Mucosa of descending colon (tissue), 3 donors: Measurements from ENCODE around the gene ZNF496. TPM values are rescaled to one million over a fixed set of nuclear protein-coding genes. Genes with fewer than 3 reads are reported as not detected.

Experiments
- ATAC-seq: fragments of 200-7000 bp; cut with Tn5 transposase; one replicate; pipeline ENCODE4 v1.9.1; 2020; ENCODE audit warnings: mild to moderate bottlenecking, moderate library complexity
- DNase-seq, 3 donors: peaks; one replicate each; pipeline ENCODE4 v3.0.0-alpha.2; 2020
- H3K36me3 ChIP-seq: fragments of 200-600 bp; one replicate; pipeline ENCODE4 v1.8.0; 2021; ENCODE audit warnings: low read depth, mild to moderate bottlenecking
- H3K4me1 ChIP-seq: fragments of 200-600 bp; one replicate; pipeline ENCODE4 v1.8.0; 2021; ENCODE audit warnings: low read depth, mild to moderate bottlenecking
- H3K4me3 ChIP-seq: fragments of 200-600 bp; one replicate; pipeline ENCODE4 v1.8.0; 2021; ENCODE audit warnings: mild to moderate bottlenecking
- H3K9me3 ChIP-seq: fragments of 200-600 bp; one replicate; pipeline ENCODE4 v1.8.0; 2021; ENCODE audit warnings: mild to moderate bottlenecking
- intact Hi-C, 2 donors: fragments of 100-400 bp; cut with DNase I in 1 of 2; cut with micrococcal nuclease in 1 of 2; formaldehyde crosslinking; loops; one replicate each; pipeline versions ENCODE4 v1.11.0 to v1.11.1; 2022; cut with DNase I, micrococcal nuclease
- total RNA-seq, 3 donors: library from RNA; stranded (reverse); fragmentation: NEBNext Ultra II Directional in 2 of 3; extraction: Animal tissue kit (Norgen Biotek cat#: 25700) in 2 of 3; gene quantifications; one replicate each; pipeline versions ENCODE4 v1.2.1 to v1.2.4, GENCODE V29; 2021 to 2023
- TF ChIP-seq, protein P1 (sequence below): fragments of 200-600 bp; IDR thresholded peaks from one replicate; pipeline ENCODE4 v1.8.0; 2022; ENCODE audit warnings: antibody characterized with exemption, mild to moderate bottlenecking
- donor health status: DM: no; HTN: no; CAD: no; lungs with moderate emphysema.
- donor health status: DM: no; HTN: no; CAD: no.
- donor health status: DM: no; HTN: yes; CAD: no.

The ZNF496 gene
- total RNA-seq, 3 donors from 2014 or later = 13.3 to 26.5 (median 18.0) TPM

DNA sequence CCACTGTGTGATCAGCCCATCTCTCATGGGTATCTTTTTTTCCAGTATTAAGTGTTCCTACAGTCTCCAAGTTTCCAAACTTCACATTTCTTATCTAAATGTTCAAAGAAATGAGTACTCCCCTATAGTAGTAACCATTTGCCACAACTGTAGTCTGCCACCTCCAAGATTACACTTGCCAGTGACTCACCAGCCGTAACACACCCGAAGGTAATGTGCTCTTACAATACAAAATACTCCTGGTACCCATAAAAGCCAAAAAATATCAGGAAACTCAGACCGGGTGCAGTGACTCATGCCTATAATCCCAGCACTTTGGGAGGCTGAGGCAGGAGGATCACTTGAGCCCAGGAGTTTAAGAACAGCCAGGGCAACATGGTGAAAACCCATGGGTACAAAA, 20.5 kb upstream of the ZNF496 start:
- no peaks in the 10 kb centered on the region for H3K4me1 ChIP-seq
- no peak overlapping the region for H3K4me3 ChIP-seq
- TF ChIP-seq, protein P1, sequence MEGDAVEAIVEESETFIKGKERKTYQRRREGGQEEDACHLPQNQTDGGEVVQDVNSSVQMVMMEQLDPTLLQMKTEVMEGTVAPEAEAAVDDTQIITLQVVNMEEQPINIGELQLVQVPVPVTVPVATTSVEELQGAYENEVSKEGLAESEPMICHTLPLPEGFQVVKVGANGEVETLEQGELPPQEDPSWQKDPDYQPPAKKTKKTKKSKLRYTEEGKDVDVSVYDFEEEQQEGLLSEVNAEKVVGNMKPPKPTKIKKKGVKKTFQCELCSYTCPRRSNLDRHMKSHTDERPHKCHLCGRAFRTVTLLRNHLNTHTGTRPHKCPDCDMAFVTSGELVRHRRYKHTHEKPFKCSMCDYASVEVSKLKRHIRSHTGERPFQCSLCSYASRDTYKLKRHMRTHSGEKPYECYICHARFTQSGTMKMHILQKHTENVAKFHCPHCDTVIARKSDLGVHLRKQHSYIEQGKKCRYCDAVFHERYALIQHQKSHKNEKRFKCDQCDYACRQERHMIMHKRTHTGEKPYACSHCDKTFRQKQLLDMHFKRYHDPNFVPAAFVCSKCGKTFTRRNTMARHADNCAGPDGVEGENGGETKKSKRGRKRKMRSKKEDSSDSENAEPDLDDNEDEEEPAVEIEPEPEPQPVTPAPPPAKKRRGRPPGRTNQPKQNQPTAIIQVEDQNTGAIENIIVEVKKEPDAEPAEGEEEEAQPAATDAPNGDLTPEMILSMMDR = no peak
- no peaks in the 10 kb centered on the region for H3K9me3 ChIP-seq
- intact Hi-C loops = no loop called here
- DNase-seq (no peak), ATAC-seq (no peak)
- no peaks in the 10 kb centered on the region for H3K36me3 ChIP-seq

GRCh38 chr1:247350587-247350986, 18.9 kb upstream of the ZNF496 start:
- no peaks in the 10 kb centered on the region for H3K36me3 ChIP-seq
- H3K4me1 ChIP-seq = no peaks in the 10 kb centered on the region
- H3K4me3 ChIP-seq = no peak overlapping the region
- no peak for ATAC-seq
- TF ChIP-seq, protein P1 = no peak
- no peaks in the 10 kb centered on the region for H3K9me3 ChIP-seq
- intact Hi-C loops = no loop called here
- no peak for DNase-seq

DNA sequence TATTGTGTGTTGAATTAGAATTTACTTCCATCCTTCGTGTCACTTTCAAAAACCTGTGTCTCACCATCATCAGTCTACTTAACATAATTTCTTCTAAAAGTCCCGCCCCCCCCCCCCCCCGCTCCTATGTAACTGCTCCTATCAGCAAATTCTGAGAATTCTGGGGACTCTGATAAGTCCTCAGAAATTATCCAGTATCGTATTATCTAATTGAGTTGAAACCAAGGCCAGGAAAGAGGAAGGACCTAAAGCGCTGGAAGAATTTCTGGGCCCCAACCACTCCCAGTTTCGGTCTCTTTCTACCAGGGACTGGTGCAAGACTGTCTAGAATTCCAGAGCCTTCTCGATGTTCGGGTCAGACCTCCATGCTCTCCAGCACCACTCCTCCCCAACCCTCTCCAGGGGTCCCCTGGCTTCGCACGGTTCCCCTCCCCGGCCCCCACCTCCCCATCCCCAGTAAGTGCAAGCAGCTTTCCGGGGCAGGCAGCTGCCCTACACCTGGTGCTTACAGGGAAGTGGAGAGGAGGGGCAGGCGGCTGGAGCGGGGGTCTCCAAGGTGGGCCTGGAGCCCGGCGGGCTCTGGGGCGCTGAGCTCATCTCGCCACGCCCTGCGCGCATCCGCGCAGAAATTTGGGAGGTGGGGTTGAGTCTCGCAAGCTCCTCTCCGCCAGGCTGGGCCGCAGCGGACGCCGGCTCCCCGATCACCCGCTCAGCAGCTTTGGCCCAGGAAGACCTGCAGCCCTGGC, 16.0 kb upstream of the ZNF496 start:
- ATAC-seq = no peak
- no peak for DNase-seq
- no peaks in the 10 kb centered on the region for H3K9me3 ChIP-seq
- no peak overlapping the region for H3K4me3 ChIP-seq
- intact Hi-C loops = no loop called here
- H3K36me3 ChIP-seq = no peaks in the 10 kb centered on the region
- no peaks in the 10 kb centered on the region for H3K4me1 ChIP-seq
- TF ChIP-seq, protein P1 = no peak

- TF ChIP-seq, protein P1 = no peak
- Histone ChIP-seq H3K4me3 (no peak overlapping the region), H3K36me3 (no peaks in the 10 kb centered on the region), H3K4me1 (no peaks in the 10 kb centered on the region), H3K9me3 (no peaks in the 10 kb centered on the region)
- DNase-seq (no peak), ATAC-seq (no peak)
- intact Hi-C loops = no loop called here
Measured at GRCh38 chr1:247345881-247346280, 14.2 kb upstream of the ZNF496 start.

GRCh38 chr1:247343801-247344200, 12.1 kb upstream of the ZNF496 start:
- Histone ChIP-seq H3K36me3 (no peaks in the 10 kb centered on the region), H3K4me3 (no peak overlapping the region), H3K9me3 (no peaks in the 10 kb centered on the region), H3K4me1 (no peaks in the 10 kb centered on the region)
- no peak for DNase-seq
- no peak for ATAC-seq
- TF ChIP-seq, protein P1 = no peak
- intact Hi-C loops = no loop called here
